GM21528 (cell line): ENCODE results near the gene ADGRE3.

Source experiments
- ATAC-seq: cut with Tn5 transposase; IDR thresholded peaks from one replicate; pipeline ENCODE4 v1.9.1; 2021; ENCODE audit warnings: mild to moderate bottlenecking, moderate library complexity; ENCODE audit not compliant: unreplicated experiment, low FRiP score

Gene ADGRE3, protein sequence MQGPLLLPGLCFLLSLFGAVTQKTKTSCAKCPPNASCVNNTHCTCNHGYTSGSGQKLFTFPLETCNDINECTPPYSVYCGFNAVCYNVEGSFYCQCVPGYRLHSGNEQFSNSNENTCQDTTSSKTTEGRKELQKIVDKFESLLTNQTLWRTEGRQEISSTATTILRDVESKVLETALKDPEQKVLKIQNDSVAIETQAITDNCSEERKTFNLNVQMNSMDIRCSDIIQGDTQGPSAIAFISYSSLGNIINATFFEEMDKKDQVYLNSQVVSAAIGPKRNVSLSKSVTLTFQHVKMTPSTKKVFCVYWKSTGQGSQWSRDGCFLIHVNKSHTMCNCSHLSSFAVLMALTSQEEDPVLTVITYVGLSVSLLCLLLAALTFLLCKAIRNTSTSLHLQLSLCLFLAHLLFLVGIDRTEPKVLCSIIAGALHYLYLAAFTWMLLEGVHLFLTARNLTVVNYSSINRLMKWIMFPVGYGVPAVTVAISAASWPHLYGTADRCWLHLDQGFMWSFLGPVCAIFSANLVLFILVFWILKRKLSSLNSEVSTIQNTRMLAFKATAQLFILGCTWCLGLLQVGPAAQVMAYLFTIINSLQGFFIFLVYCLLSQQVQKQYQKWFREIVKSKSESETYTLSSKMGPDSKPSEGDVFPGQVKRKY

DNA sequence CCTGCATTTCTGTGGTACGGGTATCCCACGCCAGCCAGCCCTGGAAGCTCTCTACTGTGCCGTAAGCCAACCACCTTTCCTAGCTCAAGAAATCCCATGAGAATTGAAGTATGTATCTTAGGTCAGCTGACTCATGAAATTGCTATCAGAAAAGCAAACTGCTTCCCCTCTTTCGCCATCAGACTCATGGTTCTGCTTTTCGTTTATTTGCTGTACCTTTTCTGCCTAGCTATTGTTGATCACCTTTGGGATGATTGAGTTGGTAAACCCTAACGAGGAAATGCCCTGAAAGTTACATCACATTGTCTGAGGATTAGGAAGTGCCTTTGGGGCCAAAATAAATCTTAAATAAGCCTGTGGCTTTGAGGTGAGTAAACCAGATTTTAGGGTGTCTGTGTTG, at the start of gene ADGRE3:
Gene ADGRE3 (minus strand): TSS at position 81 of the 400 bp plus-strand sequence. CDS start 74 bp downstream, at position 7.
- ATAC-seq: no peak

DNA sequence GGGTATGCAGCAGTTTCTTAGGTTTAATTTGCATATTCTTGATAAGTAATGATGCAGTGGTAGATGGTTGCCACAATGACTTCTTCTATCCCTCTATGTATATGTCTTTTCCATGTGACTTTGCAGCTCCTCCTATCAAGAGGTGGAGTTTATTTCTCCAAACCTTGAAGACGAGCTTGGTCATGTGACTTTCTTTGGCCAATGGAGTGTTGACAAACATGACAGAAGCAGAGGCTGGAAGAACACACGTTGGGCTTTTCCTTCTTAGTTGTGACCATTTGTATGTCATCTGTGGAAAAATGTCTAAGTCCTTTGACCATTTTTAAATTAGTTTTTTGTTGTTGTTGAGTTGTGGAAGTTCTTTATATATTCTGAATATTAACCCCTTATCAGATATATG, 47.5 kb upstream of the ADGRE3 start:
- ATAC-seq: no peak

DNA sequence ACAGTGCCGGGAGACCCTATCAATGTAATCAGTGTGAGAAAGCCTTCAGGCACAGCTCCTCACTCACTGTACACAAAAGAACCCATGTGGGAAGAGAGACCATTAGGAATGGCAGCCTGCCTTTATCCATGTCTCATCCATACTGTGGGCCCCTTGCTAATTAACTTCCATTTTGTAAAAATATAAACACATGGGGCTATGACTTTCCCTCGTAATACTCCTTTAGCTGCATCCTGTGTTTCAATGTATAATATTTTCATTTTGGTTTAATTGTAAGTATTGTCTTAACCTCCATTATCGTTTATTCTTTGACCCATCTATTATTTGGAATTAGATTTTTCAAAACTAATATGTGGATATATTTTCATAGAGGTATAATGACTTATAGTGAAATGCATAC, 44.5 kb upstream of the ADGRE3 start:
- no peak for ATAC-seq

DNA sequence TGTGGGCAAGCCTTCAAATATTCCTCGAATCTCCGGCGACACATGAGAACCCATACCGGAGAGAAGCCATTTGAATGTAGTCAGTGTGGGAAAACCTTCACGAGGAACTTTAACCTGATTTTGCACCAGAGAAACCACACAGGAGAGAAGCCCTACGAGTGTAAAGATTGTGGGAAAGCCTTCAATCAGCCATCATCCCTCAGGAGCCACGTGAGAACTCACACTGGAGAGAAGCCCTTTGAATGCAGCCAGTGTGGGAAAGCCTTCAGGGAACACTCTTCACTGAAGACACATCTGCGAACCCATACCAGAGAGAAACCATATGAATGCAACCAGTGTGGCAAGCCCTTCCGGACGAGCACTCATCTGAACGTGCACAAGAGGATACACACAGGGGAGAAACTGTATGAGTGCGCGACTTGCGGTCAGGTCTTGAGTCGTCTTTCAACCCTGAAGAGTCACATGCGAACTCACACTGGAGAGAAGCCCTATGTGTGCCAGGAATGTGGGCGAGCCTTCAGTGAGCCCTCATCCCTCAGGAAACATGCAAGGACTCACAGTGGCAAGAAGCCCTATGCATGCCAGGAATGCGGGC, 44.0 kb upstream of the ADGRE3 start:
- no peak for ATAC-seq

DNA sequence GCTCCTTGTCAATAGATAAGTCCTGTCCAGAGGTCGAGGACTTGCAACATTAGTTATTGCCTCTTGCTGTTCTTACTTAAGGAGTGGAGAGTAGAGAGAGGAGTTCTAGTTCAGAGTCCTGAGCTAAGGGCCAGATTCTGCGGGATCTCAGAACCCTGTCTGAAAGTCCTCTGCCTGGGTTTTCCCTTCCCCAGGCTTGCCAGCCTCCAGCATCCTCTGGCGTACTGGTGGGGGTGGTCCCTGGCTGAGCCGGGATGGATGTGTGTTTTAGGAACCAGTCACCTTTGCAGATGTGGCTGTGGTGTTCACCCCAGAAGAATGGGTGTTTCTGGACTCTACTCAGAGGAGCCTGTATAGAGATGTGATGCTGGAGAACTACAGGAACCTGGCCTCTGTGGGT, 41.2 kb upstream of the ADGRE3 start:
- no peak for ATAC-seq

DNA sequence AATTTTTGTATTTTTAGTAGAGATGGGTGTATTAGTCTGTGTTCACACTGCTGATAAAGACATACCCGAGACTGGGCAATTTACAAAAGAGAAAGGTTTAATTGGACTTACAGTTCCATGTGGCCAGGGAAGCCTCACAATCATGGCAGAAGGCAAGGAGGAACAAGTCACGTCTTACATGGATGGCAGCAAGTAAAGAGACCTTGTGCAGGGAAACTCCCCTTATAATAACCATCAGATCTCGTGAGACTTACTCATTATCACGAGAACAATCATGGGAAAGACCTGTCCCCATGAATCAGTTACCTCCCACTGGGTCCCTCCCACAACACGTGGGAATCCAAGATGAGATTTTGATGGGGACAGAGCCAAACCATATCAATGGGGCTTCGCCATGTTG, 29.8 kb upstream of the ADGRE3 start:
- ATAC-seq: no peak

DNA sequence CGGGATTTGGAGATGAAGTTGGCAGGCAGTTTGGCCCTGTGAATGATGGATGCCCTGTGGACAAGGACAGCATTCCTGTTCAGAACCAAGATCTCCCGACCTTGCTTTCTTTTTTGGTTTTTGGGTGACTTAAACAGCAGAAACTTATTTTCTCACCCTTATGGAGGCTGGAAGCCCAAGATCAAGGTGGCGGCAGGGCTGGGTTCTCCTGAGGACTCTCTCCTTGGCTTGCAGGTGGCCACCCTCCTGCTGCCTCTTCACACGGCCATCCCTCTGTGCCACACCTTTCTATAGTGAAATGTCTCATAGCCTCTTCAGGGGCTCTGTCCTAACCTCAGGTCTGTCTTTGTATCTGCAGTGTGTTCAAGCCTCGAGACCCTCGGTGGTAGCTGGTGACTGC, 29.2 kb upstream of the ADGRE3 start:
- ATAC-seq: no peak

DNA sequence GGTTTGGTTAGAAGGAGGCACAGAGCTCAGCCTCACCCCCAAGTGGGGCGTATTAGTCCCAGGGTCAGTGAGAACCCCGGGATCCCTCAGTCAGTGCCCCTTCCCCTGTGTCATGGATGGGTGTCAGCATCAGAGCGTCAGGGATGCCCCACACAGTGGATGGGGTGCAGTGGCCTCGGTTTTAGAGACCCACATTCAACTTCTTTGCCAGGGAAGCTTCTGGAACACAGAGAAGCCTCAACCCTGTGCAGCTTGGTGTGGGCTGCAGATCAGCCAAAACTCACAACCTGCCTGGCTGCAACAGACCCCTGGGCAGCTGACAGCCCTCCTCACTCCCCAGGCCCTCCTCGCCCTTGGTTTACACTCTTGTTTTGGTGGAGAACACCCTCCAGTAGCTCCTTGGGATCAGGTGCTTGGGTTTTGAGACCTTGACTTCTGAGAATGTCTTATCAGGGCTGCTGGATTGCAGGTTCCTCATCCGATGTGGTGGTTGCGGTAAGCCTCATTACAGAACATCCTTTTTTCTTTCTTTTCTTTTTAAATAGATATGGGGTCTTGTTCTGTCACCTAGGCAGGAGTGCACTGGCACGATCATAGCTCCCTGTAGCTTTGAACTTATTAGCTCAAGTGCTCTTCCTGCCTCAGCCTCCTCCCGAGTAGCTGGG, 26.2 kb upstream of the ADGRE3 start:
- no peak for ATAC-seq

DNA sequence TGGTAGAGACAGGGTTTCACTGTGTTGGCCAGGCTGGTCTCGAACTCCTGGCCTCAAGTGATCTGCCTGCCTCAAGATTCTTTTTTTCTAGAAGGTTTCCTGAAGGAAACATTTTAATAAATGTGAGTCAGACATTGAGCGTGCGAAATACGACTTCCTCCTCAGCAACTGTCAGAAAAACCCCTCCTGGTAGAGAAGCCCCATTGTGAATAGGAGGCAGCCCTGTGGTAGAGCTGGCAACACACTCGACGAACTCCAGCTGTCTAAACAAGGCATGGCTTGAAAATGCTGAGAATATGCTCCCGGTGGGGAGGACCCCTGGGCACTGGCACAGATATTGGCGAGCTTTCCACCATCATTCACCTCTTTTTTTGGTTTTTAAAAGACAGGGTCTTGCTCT, 25.0 kb upstream of the ADGRE3 start:
- ATAC-seq: no peak

DNA sequence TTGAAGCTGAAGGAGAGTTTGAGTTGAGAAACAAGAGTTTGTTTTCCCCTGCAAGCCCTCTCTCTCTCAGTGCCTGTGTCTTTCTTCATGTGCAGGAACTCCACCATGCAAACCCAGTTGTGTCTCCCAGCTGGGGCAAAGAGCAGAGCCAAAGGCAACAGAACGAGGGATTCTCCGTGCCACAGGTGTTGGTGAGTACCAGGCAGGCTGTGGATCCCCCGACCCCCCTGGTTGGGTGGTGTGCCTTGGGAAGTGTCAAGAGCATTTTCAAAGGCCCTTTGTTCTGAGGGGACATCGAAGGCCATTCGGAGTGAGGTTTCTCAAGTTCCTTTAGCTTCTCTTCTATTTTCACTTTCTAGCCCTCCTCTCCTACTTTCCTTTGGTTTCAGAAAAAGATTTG, 20.8 kb upstream of the ADGRE3 start:
- no peak for ATAC-seq

DNA sequence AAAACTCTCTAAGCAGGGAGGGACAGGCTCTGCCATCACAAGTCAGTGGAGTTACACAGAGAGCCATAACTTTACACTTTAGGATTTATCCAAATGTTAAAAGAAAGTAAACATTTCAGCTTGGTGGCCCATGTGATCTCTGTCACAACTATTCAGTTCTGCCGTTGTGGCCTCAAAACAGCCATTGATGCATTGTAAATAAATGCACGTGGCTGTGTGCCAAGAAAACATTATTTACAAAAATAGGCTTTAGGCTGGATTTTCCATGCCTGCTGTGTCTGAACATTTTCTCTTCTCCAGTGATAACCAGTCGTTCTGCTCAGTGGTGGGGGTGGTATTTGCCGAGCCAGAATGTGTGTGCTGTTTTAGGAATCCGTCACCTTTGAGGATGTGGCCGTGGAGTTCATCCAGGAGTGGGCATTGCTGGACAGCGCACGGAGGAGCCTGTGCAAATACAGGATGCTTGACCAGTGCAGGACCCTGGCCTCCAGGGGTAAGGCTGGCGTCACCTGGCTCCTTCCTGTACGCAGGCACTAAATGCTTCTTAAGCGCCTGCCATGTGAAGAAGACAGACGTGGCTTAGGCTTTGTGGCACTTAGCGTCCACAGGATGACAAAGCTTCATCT, 20.1 kb upstream of the ADGRE3 start:
- ATAC-seq: no peak

DNA sequence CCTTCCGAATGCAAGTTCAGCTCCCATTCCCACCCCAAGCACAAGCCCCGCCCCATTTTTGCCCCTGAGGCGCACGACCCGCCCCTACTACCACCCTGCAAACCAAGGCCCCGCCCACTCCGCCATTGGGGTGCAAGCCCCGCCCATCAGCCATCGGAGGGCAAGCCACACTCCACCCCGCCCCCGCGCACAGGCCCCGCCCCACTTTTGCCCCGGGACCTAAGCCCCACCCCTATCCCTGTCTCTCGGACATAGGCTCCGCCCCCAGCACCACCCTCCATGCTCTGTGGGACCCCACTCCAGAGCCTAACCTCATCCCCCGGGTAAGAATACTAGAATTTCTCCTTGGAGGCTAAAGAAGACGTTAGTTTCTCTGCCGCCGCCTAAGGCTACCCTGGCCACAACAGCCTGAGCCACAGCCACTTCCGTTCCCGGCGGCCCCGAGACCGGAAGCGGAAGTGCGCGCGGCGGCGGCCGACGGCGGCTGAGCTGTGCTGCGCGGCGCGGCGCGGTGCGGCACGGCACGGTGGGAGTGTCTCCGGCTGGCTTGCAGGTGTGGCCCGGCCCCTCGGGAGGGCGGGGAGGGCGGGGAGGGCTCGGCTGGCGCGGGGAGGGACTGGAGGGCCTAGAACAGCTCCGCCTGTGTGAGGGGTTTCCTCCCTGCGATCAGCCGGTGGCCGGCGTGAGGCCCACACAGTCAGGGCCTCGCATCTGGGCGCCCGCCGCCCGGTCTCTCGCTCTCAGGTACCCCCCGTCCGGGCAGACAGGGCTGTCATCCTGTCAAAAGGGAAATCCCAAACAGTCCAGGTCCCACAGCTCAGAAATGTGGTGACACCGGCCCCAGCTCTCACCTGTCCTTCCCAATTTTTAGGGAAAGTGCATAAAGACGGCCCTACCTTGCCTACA, 15.2 kb upstream of the ADGRE3 start, which contains the start of gene ZNF333:
Gene ZNF333 (plus strand): TSS at position 451 of the 906 bp plus-strand sequence. CDS start 3,444 bp downstream, outside the sequence.
- peak; percentile 84 for ATAC-seq

DNA sequence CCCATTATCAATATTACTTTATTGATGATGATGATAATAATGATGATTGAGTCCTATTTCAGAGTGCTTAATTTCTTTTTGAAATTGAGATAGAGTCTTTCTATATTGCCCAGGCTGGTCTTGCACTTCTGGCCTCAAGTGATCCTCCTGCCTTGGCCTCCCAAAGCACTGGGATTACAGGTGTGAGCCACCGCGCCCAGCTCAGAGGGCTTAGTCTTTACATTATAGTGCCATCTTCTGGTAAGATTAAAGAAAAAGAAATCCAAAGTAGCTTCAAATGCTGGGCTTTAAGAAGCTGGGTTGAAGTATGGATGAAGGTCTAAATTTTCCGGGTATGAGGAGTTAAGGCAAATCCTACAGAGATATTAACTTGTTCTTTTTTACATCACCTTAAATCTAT, 11.8 kb upstream of the ADGRE3 start:
- ATAC-seq: no peak

DNA sequence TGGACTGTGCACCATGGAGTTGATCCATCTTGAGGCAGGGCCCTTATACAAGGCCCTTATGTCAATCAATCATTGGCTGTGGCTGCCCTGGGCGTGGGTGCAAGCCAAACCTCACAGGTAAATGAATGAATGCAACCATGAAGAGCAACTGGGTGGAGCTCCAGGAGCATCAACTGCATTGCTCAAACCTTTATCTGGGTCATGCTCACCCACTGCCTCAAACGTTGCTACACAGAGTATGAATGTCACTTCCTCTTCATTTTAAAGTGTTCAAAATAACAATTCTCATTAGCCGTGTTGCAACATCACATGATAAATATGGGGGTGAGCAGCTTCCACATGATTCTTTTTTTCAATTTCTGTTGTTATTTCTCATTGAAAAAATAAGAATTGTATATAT, 8.8 kb upstream of the ADGRE3 start:
- no peak for ATAC-seq

DNA sequence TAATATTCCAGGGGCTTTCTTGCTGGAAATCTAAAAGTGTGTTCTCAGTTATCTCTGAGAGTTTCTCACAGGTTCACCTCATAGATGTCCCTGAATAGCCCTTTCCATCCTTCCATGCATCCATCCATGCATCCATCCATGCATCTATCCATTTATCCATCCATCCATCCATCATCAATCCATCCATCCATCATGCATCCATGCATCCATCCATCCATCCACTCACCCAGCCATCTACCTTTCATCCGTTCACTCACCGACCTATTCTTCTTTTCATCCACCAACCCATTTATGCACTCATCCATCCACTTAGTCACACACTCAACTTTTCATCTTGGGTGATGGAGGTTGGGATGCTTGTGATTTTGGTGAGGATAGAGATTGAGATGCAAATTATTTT, 7.4 kb upstream of the ADGRE3 start:
- no peak for ATAC-seq

DNA sequence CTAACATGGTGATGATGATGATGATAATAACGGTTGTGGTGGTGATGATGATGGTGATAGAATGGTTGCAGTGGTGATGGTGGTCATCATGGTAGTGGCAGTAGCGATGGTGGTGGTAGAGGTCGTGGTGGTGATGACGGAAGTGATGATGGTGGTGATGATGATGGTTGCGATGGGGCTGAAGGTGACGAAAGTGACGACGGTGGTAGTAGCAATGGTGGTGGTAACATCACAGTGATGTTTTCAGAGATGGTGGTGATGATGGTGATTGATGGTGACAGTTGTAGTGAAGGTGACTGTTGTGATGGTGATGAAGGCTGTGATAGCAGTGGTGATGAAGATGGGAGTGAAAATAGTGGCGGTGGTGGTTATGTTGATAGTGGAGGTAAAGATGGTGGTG, 3.6 kb upstream of the ADGRE3 start:
- ATAC-seq: no peak

DNA sequence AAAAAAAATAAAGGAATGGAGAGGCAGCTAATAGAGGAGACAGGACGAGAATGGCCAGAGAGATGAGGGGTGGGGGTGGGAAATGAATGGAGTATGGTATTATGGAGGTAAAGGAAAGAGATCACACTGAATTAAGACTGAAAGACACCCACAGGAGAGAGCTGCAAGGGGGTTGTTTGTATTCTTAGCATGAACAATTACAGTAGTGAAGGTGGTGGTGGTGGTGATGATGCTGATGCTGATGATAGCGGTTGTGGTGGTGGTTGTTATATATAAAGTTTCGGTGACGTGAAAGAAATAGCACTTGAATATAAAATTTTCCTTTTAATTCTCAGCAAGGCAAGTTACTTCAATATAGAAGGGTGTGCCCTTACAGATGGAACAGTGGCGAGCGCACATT, 2.8 kb upstream of the ADGRE3 start:
- ATAC-seq: no peak

DNA sequence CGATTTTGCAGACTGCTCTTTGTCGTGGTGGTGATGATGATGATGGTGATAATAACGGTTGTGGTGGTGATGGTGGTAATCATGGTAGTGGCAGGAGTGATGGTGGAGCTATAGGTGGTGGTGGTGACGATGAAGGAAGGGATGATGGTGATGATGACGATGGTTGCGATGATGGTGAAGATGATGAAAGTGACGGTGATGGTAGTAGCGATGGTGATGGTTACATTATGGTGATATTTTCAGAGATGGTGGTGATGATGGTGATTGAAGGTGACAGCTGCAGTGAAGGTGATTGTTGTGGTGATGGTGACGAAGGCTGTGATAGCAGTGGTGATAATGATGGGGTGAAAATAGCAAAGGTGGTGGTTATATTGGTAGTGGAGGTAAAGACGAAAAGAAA, 2.1 kb upstream of the ADGRE3 start:
- no peak for ATAC-seq

DNA sequence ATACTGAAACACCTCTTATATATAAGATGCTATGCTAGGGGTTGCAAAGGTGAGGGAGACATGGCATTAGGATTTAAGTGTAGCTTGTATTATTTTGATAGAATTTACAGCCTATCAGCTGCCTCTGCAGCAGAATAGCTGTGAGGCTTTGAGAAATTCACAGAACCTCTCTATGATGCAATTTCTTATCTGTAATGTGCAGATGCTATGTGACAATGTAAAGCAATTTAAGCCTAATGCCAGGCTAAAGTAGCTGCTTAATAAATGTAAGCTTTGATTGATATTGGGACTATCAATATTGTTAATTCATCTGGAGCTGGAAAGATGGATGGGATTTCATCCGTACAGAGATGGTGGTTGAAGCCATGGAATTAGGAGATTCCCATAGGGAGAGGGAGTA, 1.6 kb downstream of the ADGRE3 start:
- ATAC-seq: no peak
